ENCODE results near the gene PARVG. TPM values are rescaled to one million over a fixed set of nuclear protein-coding genes. Genes with fewer than 3 reads are reported as not detected.

PARVG gene
- total RNA-seq, 4 donors from 2014 or later, result 7.1 to 16.2 (median 11.2) TPM

- DNase-seq (ENCODE audit: extremely low spot score), result no peak
- no peaks in the 10 kb centered on the region for H3K9me3 ChIP-seq
- 80% methylated on average over 5 of the region's 8 CpGs for WGBS
- TF ChIP-seq EP300 (IDR thresholded peaks at IDR 0.05), result no peak
- no peak for TF ChIP-seq POLR2AphosphoS5 (IDR thresholded peaks at IDR 0.05)
- TF ChIP-seq, protein P1, sequence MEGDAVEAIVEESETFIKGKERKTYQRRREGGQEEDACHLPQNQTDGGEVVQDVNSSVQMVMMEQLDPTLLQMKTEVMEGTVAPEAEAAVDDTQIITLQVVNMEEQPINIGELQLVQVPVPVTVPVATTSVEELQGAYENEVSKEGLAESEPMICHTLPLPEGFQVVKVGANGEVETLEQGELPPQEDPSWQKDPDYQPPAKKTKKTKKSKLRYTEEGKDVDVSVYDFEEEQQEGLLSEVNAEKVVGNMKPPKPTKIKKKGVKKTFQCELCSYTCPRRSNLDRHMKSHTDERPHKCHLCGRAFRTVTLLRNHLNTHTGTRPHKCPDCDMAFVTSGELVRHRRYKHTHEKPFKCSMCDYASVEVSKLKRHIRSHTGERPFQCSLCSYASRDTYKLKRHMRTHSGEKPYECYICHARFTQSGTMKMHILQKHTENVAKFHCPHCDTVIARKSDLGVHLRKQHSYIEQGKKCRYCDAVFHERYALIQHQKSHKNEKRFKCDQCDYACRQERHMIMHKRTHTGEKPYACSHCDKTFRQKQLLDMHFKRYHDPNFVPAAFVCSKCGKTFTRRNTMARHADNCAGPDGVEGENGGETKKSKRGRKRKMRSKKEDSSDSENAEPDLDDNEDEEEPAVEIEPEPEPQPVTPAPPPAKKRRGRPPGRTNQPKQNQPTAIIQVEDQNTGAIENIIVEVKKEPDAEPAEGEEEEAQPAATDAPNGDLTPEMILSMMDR (IDR thresholded peaks at IDR 0.05), result no peak
- TF ChIP-seq POLR2A (IDR thresholded peaks at IDR 0.05; ENCODE audit: low read depth), result no peak
- H3K4me3 ChIP-seq, result no peak overlapping the region
- intact Hi-C loops (cut with DNase I), result no loop called here
- H3K27me3 ChIP-seq, result peaks cover 0 to 64% (median 0%) of the 10 kb centered on the region in 4 donors
- no peak overlapping the region for H3K27ac ChIP-seq (replicated peaks in 1 of 4)
- H3K4me1 ChIP-seq, result no peaks in the 10 kb centered on the region
- H3K36me3 ChIP-seq, result no peaks in the 10 kb centered on the region
Measured at GRCh38 chr22:44186121-44186510, 5.4 kb downstream of the PARVG start.

DNA sequence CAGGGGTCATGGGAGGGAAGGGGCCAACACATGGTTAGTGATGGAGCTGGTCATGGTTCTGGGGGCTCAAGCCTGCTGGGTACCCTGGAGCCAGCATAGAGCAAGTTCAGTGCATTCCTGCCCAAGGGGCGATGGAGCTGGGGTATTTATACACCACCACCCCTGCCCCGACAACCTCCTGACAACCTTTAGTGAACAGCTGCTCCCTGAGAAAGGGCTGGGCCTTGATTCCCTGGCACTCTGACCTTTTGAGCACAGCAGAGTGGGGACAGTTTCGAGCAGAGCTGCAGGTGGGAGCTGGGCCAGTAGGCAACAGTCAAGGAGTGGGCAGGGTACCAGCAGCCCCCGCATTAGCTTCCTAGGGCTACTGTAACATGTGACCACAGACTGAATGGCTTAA, 6.0 kb downstream of the PARVG start:
- intact Hi-C loops (cut with DNase I), result no loop called here
- no peak for DNase-seq (ENCODE audit: extremely low spot score)
- H3K9me3 ChIP-seq, result no peaks in the 10 kb centered on the region
- H3K27me3 ChIP-seq, result peaks cover 0 to 60% (median 0%) of the 10 kb centered on the region in 4 donors
- no peak overlapping the region for H3K27ac ChIP-seq (replicated peaks in 1 of 4)
- 88% methylated on average over 3 of the region's 4 CpGs for WGBS
- no peak overlapping the region for H3K4me3 ChIP-seq
- no peaks in the 10 kb centered on the region for H3K36me3 ChIP-seq
- TF ChIP-seq EP300 (IDR thresholded peaks at IDR 0.05), result no peak
- no peak for TF ChIP-seq POLR2A (IDR thresholded peaks at IDR 0.05; ENCODE audit: low read depth)
- TF ChIP-seq, protein P1 (IDR thresholded peaks at IDR 0.05), result no peak
- TF ChIP-seq POLR2AphosphoS5 (IDR thresholded peaks at IDR 0.05), result no peak
- no peaks in the 10 kb centered on the region for H3K4me1 ChIP-seq

DNA sequence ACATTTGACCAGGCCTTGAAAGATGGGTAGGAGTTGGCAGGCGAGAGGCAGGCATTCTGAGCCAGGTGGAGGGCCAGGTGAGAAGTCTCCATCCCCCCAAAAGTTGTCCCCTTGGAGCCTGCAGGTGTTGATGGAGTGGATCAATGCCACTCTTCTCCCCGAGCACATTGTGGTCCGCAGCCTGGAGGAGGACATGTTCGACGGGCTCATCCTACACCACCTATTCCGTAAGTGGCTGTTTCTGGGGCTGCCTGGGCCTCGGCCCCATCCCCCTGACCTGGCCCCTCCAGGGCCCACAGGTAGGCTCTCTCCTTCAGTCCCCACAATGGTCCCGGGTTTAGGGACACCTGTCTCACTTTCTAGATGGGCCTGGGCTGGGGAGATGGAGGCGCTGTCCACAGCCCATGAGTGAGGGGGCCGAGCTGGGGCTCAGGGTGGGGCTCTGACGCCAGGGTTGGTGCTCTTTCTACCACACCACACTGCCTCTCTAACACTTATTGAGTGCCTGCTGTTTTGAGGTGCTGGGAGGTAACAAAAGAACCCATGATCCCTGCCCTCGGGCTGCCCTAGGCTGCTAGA, 7.0 kb downstream of the PARVG start:
- H3K36me3 ChIP-seq, result no peaks in the 10 kb centered on the region
- peaks cover 0 to 60% (median 0%) of the 10 kb centered on the region in 4 donors for H3K27me3 ChIP-seq
- TF ChIP-seq, protein P1 (IDR thresholded peaks at IDR 0.05), result no peak
- TF ChIP-seq POLR2AphosphoS5 (IDR thresholded peaks at IDR 0.05) (no peak), EP300 (IDR thresholded peaks at IDR 0.05) (no peak), POLR2A (IDR thresholded peaks at IDR 0.05; ENCODE audit: low read depth) (no peak)
- no peaks in the 10 kb centered on the region for H3K4me1 ChIP-seq
- no peak for DNase-seq (ENCODE audit: extremely low spot score)
- intact Hi-C loops (cut with DNase I), result no loop called here
- H3K9me3 ChIP-seq, result no peaks in the 10 kb centered on the region
- H3K4me3 ChIP-seq, result no peak overlapping the region
- H3K27ac ChIP-seq (replicated peaks in 1 of 4), result no peak overlapping the region
- WGBS, result 98% methylated on average over 8 of the region's 12 CpGs

DNA sequence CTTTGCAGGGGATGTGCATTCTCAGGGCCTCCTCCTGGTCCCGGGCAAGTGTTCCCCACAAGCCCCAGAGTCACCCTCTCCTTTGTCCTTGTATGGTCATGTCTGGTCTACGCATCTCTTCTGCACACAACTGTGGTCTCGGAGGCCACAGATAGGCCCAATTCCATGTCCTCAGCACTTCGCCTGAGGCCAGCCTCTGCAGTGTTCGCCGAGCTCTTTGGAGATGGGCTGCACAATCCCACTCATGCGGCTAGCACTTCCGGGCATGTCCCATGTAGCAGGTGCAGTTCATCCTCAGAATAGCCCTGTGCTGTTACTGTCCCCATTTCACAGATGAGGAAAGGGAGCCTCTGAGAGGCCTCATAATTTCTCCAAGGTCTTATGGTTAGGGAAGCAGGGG, 7.6 kb downstream of the PARVG start:
- peaks cover 0 to 60% (median 0%) of the 10 kb centered on the region in 4 donors for H3K27me3 ChIP-seq
- no peak overlapping the region for H3K27ac ChIP-seq (replicated peaks in 1 of 4)
- no peak for DNase-seq (ENCODE audit: extremely low spot score)
- H3K9me3 ChIP-seq, result no peaks in the 10 kb centered on the region
- H3K4me1 ChIP-seq, result no peaks in the 10 kb centered on the region
- no peaks in the 10 kb centered on the region for H3K36me3 ChIP-seq
- 84% methylated on average over 6 of the region's 8 CpGs for WGBS
- intact Hi-C loops (cut with DNase I), result no loop called here
- no peak overlapping the region for H3K4me3 ChIP-seq
- no peak for TF ChIP-seq POLR2AphosphoS5 (IDR thresholded peaks at IDR 0.05)
- no peak for TF ChIP-seq POLR2A (IDR thresholded peaks at IDR 0.05; ENCODE audit: low read depth)
- no peak for TF ChIP-seq EP300 (IDR thresholded peaks at IDR 0.05)

- no peak for DNase-seq (ENCODE audit: extremely low spot score)
- Histone ChIP-seq H3K4me1 (no peaks in the 10 kb centered on the region), H3K9me3 (no peaks in the 10 kb centered on the region), H3K36me3 (no peaks in the 10 kb centered on the region), H3K27ac (replicated peaks in 1 of 4) (no peak overlapping the region), H3K27me3 (peaks cover 0 to 60% (median 0%) of the 10 kb centered on the region in 4 donors), H3K4me3 (no peak overlapping the region)
- TF ChIP-seq, protein P1 (IDR thresholded peaks at IDR 0.05), result no peak
- no peak for TF ChIP-seq EP300 (IDR thresholded peaks at IDR 0.05)
- no peak for TF ChIP-seq POLR2AphosphoS5 (IDR thresholded peaks at IDR 0.05)
- TF ChIP-seq POLR2A (IDR thresholded peaks at IDR 0.05; ENCODE audit: low read depth), result no peak
- whole genome bisulfite sequencing, result 95% methylated on average over 9 of the region's 12 CpGs
- intact Hi-C loops (cut with DNase I), result no loop called here
Measured at GRCh38 chr22:44188986-44189630, 8.4 kb downstream of the PARVG start.

All from esophagus muscularis mucosa (tissue), 4 donors.